Natural killer cell (primary cell): ENCODE data around the gene KDM5A. TPM values are rescaled to one million over a fixed set of nuclear protein-coding genes. Genes with fewer than 3 reads are reported as not detected.

Source experiments
- ATAC-seq, 3 donors: fragments of 150-1000 bp in 2 of 3; fragments of 200-7000 bp in 1 of 3; cut with Tn5 transposase; 1 replicate in 1 of 3; 2 replicates in 2 of 3; pipeline ENCODE4 v1.10.0; 2021; ENCODE audit warnings: mild to moderate bottlenecking in 2 of 3, moderate library complexity in 2 of 3
- DNase-seq, 2 donors: peaks; one replicate each; pipeline versions ENCODE4 v3.0.0 to v3.0.0-alpha.2; 2013 to 2021; ENCODE audit warnings: mixed read lengths in 1 of 2
- H3K27ac ChIP-seq: one replicate; pipeline ENCODE4 v1.5.1; 2013; ENCODE audit warnings: mild to moderate bottlenecking, low read length
- H3K27me3 ChIP-seq: one replicate; pipeline ENCODE4 v1.6.1; 2013; ENCODE audit warnings: low read length; ENCODE audit not compliant: control insufficient read depth, insufficient read depth
- H3K36me3 ChIP-seq: one replicate; pipeline ENCODE4 v1.6.1; 2013; ENCODE audit warnings: low read length; ENCODE audit not compliant: control insufficient read depth, insufficient read depth
- H3K4me1 ChIP-seq: one replicate; pipeline ENCODE4 v1.6.1; 2013; ENCODE audit warnings: low read length; ENCODE audit not compliant: control insufficient read depth, insufficient read depth
- H3K4me3 ChIP-seq: one replicate; pipeline ENCODE4 v1.5.1; 2013; ENCODE audit warnings: low read length
- H3K9me3 ChIP-seq: one replicate; pipeline ENCODE4 v1.6.1; 2013; ENCODE audit warnings: low read length; ENCODE audit not compliant: control insufficient read depth, insufficient read depth
- H3K27ac Mint-ChIP-seq, 2 donors: one replicate each; pipeline ENCODE4 v1.8.0; 2022; ENCODE audit warnings: mild to moderate bottlenecking in 2 of 2, mixed read lengths in 2 of 2, moderate library complexity in 1 of 2
- H3K27me3 Mint-ChIP-seq, 2 donors: one replicate each; pipeline ENCODE4 v1.8.0; 2022; ENCODE audit warnings: low read depth in 2 of 2, mixed read lengths in 2 of 2
- H3K36me3 Mint-ChIP-seq: one replicate; pipeline ENCODE4 v1.8.0; 2022; ENCODE audit warnings: mixed read lengths
- H3K4me1 Mint-ChIP-seq, 2 donors: one replicate each; pipeline ENCODE4 v1.8.0; 2022; ENCODE audit warnings: mixed read lengths in 2 of 2
- H3K4me3 Mint-ChIP-seq: one replicate; pipeline ENCODE4 v1.8.0; 2022; ENCODE audit warnings: mild to moderate bottlenecking, moderate library complexity, mixed read lengths
- H3K9me3 Mint-ChIP-seq, 2 donors: one replicate each; pipeline ENCODE4 v1.8.0; 2022; ENCODE audit warnings: mixed read lengths in 2 of 2
- CTCF ChIP-seq: fragments of 200-600 bp; IDR thresholded peaks from one replicate; pipeline ENCODE4 v1.8.0; 2022; ENCODE audit warnings: antibody characterized with exemption
- WGBS: methylation state at CpG from one replicate; pipeline ENCODE4 v1.1.7; 2013; ENCODE audit warnings: missing lambda C conversion rate; ENCODE audit not compliant: insufficient coverage; 5-methylcytosine and 5-hydroxymethylcytosine counted together
- intact Hi-C: fragments of 100-400 bp; cut with micrococcal nuclease; formaldehyde crosslinking; loops from one replicate; pipeline ENCODE4 v1.14.2; 2022
- total RNA-seq, 4 donors: library from RNA; stranded (reverse); fragments of 120-200 nt in 1 of 4; gene quantifications; one replicate each; pipeline versions ENCODE4 v1.2.3 to v1.2.4, GENCODE V29; 2013 to 2022

KDM5A gene
- total RNA-seq, 3 donors from 2014 or later (not counting 1 experiment from before 2014, with no cell fraction given), result 175 to 194 (median 184) TPM

GRCh38 chr12:265096-265495 is 124.0 kb downstream of the KDM5A start:
- Mint-ChIP-seq H3K4me1 (peaks cover 0 to 4% of the 10 kb centered on the region in 2 donors), H3K9me3 (no peaks in the 10 kb centered on the region), H3K4me3 (no peak overlapping the region), H3K36me3 (no peaks in the 10 kb centered on the region), H3K27me3 (peaks cover 7% of the 10 kb centered on the region in 2 donors), H3K27ac (no peak overlapping the region)
- WGBS, result 56% methylated on average over 3 of the region's 3 CpGs
- Histone ChIP-seq H3K4me3 (no peak overlapping the region), H3K36me3 (no peaks in the 10 kb centered on the region), H3K27me3 (peaks cover 2% of the 10 kb centered on the region), H3K4me1 (no peaks in the 10 kb centered on the region), H3K27ac (no peak overlapping the region), H3K9me3 (no peaks in the 10 kb centered on the region)
- intact Hi-C loops, result no loop called here
- TF ChIP-seq CTCF, result no peak
- ATAC-seq (no peak), DNase-seq (no peak)

- H3K4me1 Mint-ChIP-seq, result no peaks in the 10 kb centered on the region
- TF ChIP-seq CTCF, result no peak
Observed at GRCh38 chr12:264269-264668, 124.9 kb downstream of the KDM5A start.

GRCh38 chr12:263574-263973 is 125.5 kb downstream of the KDM5A start:
- no peaks in the 10 kb centered on the region for H3K9me3 ChIP-seq
- H3K4me3 ChIP-seq, result no peak overlapping the region
- H3K4me1 ChIP-seq, result no peaks in the 10 kb centered on the region
- H3K27ac ChIP-seq, result no peak overlapping the region
- Mint-ChIP-seq H3K4me1 (no peaks in the 10 kb centered on the region), H3K9me3 (no peaks in the 10 kb centered on the region), H3K36me3 (no peaks in the 10 kb centered on the region), H3K4me3 (no peak overlapping the region), H3K27ac (no peak overlapping the region), H3K27me3 (peaks cover 11 to 16% of the 10 kb centered on the region in 2 donors)
- TF ChIP-seq CTCF, result no peak
- H3K27me3 ChIP-seq, result peaks cover 5% of the 10 kb centered on the region
- no peak for ATAC-seq
- WGBS, result 96% methylated on average over 9 of the region's 9 CpGs
- intact Hi-C loops, result no loop called here
- no peaks in the 10 kb centered on the region for H3K36me3 ChIP-seq
- DNase-seq, result no peak

More at GRCh38 chr12:264269-264668, 124.9 kb downstream of the KDM5A start:
- DNase-seq, result no peak
- intact Hi-C loops, result no loop called here
- no peak overlapping the region for H3K4me3 ChIP-seq
- Mint-ChIP-seq H3K9me3 (no peaks in the 10 kb centered on the region), H3K36me3 (no peaks in the 10 kb centered on the region), H3K4me3 (no peak overlapping the region), H3K27ac (no peak overlapping the region), H3K27me3 (peaks cover 10 to 14% of the 10 kb centered on the region in 2 donors)
- H3K9me3 ChIP-seq, result no peaks in the 10 kb centered on the region
- no peak for ATAC-seq
- 87% methylated on average over 3 of the region's 3 CpGs for WGBS
- no peaks in the 10 kb centered on the region for H3K36me3 ChIP-seq
- no peaks in the 10 kb centered on the region for H3K4me1 ChIP-seq
- no peak overlapping the region for H3K27ac ChIP-seq
- peaks cover 5% of the 10 kb centered on the region for H3K27me3 ChIP-seq

- H3K36me3 Mint-ChIP-seq, result no peaks in the 10 kb centered on the region
- Histone ChIP-seq H3K27ac (no peak within 1 kb of the TSS), H3K9me3 (no peaks in the 10 kb centered on the region), H3K27me3 (peaks cover 5% of the 10 kb centered on the region), H3K4me1 (no peaks in the 10 kb centered on the region), H3K4me3 (no peak within 1 kb of the TSS), H3K36me3 (no peaks in the 10 kb centered on the region)
- no peaks in the 10 kb centered on the region for H3K4me1 Mint-ChIP-seq
- TF ChIP-seq CTCF, result no peak
- intact Hi-C loops, result no loop called here
- H3K27me3 Mint-ChIP-seq, result peaks cover 19 to 24% of the 10 kb centered on the region in 2 donors
- no peak within 1 kb of the TSS for H3K4me3 Mint-ChIP-seq
- no peak within 1 kb of the TSS for H3K27ac Mint-ChIP-seq
- no peaks in the 10 kb centered on the region for H3K9me3 Mint-ChIP-seq
- ATAC-seq (no peak), DNase-seq (no peak)
- 70% methylated on average over 7 of the region's 7 CpGs for WGBS
Observed at GRCh38 chr12:262817-263216, 126.3 kb downstream of the KDM5A start, which contains the start of gene SLC6A13. Gene SLC6A13 (minus strand): TSS chr12:262836. CDS start chr12:260052, 2,784 bp downstream.
